Measurements from ENCODE around the gene SLC50A1. TPM values are rescaled to one million over a fixed set of nuclear protein-coding genes. Genes with fewer than 3 reads are reported as not detected.
"Not testable (repeated sequence)": the region's sequence is repeated elsewhere in the genome, so short reads cannot be mapped to it uniquely, and the experiment has no call there.

The SLC50A1 gene
- total RNA-seq, 2 donors from 2014 or later: 25.1 to 29.8 TPM

DNA sequence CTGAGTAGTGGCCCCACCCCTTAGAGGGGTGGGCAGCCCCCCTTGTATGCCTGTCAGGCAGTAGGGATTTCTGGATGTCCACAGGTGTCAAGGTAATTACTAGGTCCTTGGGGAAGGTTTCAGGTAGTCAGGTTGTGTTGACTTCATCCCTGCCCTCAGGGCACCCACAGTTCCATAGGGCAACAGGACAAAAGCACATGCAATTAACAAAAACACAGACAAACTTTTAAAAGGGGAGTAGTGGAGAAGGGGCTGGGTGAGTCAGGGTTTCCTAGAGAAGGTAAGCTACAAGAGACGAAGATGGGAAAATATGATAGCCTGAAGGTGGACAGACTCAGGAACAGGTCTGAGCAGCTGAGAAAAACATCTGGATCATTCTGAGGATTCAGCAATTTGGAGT is 23.3 kb downstream of the SLC50A1 start:
- Histone ChIP-seq H3K27me3 (ENCODE audit: control insufficient read depth, insufficient read depth, low read length, poor library complexity, severe bottlenecking) (peaks cover 10% of the 10 kb centered on the region), H3K4me3 (ENCODE audit: low read length) (no peak overlapping the region), H3K9me3 (ENCODE audit: control insufficient read depth, low read length) (no peaks in the 10 kb centered on the region), H3K9ac (ENCODE audit: extremely low read depth, low read length, poor library complexity, severe bottlenecking) (no peak overlapping the region), H3K27ac (ENCODE audit: low read depth, low read length) (no peak overlapping the region), H3K4me1 (ENCODE audit: control insufficient read depth, insufficient read depth, low read length) (no peaks in the 10 kb centered on the region), H3K36me3 (ENCODE audit: control insufficient read depth, insufficient read depth, low read length) (no peaks in the 10 kb centered on the region)
- DNase-seq: no peak
- no peak overlapping the region for H3K4me3 Mint-ChIP-seq
- peaks cover 25% of the 10 kb centered on the region for H3K27me3 Mint-ChIP-seq (ENCODE audit: insufficient read depth)
- H3K27ac Mint-ChIP-seq: no peak overlapping the region
- TF ChIP-seq, protein P1, sequence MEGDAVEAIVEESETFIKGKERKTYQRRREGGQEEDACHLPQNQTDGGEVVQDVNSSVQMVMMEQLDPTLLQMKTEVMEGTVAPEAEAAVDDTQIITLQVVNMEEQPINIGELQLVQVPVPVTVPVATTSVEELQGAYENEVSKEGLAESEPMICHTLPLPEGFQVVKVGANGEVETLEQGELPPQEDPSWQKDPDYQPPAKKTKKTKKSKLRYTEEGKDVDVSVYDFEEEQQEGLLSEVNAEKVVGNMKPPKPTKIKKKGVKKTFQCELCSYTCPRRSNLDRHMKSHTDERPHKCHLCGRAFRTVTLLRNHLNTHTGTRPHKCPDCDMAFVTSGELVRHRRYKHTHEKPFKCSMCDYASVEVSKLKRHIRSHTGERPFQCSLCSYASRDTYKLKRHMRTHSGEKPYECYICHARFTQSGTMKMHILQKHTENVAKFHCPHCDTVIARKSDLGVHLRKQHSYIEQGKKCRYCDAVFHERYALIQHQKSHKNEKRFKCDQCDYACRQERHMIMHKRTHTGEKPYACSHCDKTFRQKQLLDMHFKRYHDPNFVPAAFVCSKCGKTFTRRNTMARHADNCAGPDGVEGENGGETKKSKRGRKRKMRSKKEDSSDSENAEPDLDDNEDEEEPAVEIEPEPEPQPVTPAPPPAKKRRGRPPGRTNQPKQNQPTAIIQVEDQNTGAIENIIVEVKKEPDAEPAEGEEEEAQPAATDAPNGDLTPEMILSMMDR (conservative IDR thresholded peaks at IDR 0.05): no peak
- 75 to 76% methylated on average over 1 of the region's 1 CpG for WGBS, 2 experiments (ENCODE audit: insufficient coverage in 1 of 2, insufficient read length in 1 of 2)
- no peaks in the 10 kb centered on the region for H3K36me3 Mint-ChIP-seq (ENCODE audit: low read depth)
- H3K9me3 Mint-ChIP-seq: no peaks in the 10 kb centered on the region
- H3K4me1 Mint-ChIP-seq: no peaks in the 10 kb centered on the region

DNA sequence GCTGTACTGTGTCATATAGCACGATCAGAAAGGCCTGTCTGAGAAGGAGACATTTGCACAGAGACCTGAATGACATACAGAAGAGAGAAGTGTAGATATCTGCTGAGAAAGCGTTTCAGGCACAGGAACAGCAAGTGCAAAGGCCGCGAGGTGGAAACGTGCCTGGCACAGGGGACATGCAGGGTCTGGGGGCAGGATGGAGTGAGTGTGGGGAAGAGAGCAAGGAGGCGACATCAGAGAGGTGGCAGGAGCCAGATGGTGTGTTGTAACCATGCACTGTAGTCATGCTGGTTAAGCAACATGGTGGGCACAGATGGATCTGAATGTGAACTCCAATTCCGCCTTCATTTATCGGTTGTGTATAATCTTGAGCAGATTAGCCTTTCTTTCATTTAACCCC is 24.5 kb downstream of the SLC50A1 start:
- Histone ChIP-seq H3K4me1 (ENCODE audit: control insufficient read depth, insufficient read depth, low read length) (no peaks in the 10 kb centered on the region), H3K9me3 (ENCODE audit: control insufficient read depth, low read length) (no peaks in the 10 kb centered on the region), H3K4me3 (ENCODE audit: low read length) (no peak overlapping the region), H3K27ac (ENCODE audit: low read depth, low read length) (no peak overlapping the region), H3K36me3 (ENCODE audit: control insufficient read depth, insufficient read depth, low read length) (no peaks in the 10 kb centered on the region), H3K9ac (ENCODE audit: extremely low read depth, low read length, poor library complexity, severe bottlenecking) (no peak overlapping the region), H3K27me3 (ENCODE audit: control insufficient read depth, insufficient read depth, low read length, poor library complexity, severe bottlenecking) (peaks cover 9% of the 10 kb centered on the region)
- DNase-seq: no peak
- Mint-ChIP-seq H3K36me3 (ENCODE audit: low read depth) (no peaks in the 10 kb centered on the region), H3K4me3 (no peak overlapping the region), H3K9me3 (no peaks in the 10 kb centered on the region), H3K27me3 (ENCODE audit: insufficient read depth) (peaks cover 21% of the 10 kb centered on the region), H3K27ac (no peak overlapping the region), H3K4me1 (no peaks in the 10 kb centered on the region)
- TF ChIP-seq, protein P1 (conservative IDR thresholded peaks at IDR 0.05): no peak
- 91 to 95% methylated on average over 6 to 8 of the region's 8 CpGs for WGBS, 2 experiments (ENCODE audit: insufficient coverage in 1 of 2, insufficient read length in 1 of 2)

DNA sequence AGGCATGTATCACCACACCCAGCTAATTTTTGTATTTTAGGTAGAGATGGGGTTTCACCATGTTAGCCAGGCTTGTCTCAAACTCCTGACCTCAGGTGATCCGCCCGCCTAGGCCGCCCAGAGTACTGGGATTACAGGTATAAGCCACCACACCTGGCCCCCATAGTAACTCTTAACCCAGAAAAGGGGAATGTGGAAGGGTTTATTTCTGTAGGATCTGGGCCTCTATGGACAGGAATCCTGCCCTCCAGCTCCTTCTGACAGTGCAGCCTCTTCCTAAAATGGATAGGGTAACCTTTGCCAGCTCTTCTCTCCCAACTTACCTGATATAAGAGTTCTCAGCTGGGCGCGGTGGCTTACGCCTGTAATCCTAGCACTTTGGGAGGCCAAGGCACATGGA is 27.0 kb downstream of the SLC50A1 start:
- not testable (repeated sequence) for H3K4me1 ChIP-seq (ENCODE audit: control insufficient read depth, insufficient read depth, low read length); H3K9ac ChIP-seq (ENCODE audit: extremely low read depth, low read length, poor library complexity, severe bottlenecking); H3K9me3 Mint-ChIP-seq; H3K4me3 ChIP-seq (ENCODE audit: low read length); H3K9me3 ChIP-seq (ENCODE audit: control insufficient read depth, low read length); H3K36me3 Mint-ChIP-seq (ENCODE audit: low read depth); H3K27me3 ChIP-seq (ENCODE audit: control insufficient read depth, insufficient read depth, low read length, poor library complexity, severe bottlenecking); H3K4me1 Mint-ChIP-seq; H3K27ac ChIP-seq (ENCODE audit: low read depth, low read length); H3K4me3 Mint-ChIP-seq; H3K36me3 ChIP-seq (ENCODE audit: control insufficient read depth, insufficient read depth, low read length); DNase-seq; H3K27ac Mint-ChIP-seq
- 99% methylated on average over 6 of the region's 6 CpGs; no CpG with 5 or more reads in 1 of the 2 experiments for WGBS, 2 experiments (ENCODE audit: insufficient coverage in 1 of 2, insufficient read length in 1 of 2)
- peaks cover 14% of the 10 kb centered on the region for H3K27me3 Mint-ChIP-seq (ENCODE audit: insufficient read depth)

DNA sequence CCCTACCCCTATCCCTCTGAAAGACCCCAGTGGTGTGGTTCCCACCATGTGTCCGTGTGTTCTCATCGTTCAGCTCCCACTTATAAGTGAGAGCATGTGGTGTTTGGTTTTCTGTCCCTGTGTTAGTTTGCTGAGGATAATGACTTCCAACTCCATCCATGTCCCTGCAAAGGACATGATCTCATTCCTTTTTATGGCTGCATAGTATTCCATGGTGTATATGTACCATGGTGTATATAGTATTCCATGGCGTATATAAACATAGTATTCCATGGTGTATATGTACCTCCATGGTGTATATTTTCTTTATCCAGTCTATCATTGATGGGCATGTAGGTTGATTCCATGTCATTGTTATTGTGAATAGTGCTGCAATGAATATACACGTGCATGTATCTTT is 28.1 kb downstream of the SLC50A1 start:
- not testable (repeated sequence) for DNase-seq; H3K4me1 Mint-ChIP-seq; H3K4me1 ChIP-seq (ENCODE audit: control insufficient read depth, insufficient read depth, low read length); H3K27ac Mint-ChIP-seq; H3K4me3 ChIP-seq (ENCODE audit: low read length); H3K9me3 Mint-ChIP-seq; H3K27me3 ChIP-seq (ENCODE audit: control insufficient read depth, insufficient read depth, low read length, poor library complexity, severe bottlenecking); H3K9ac ChIP-seq (ENCODE audit: extremely low read depth, low read length, poor library complexity, severe bottlenecking); H3K9me3 ChIP-seq (ENCODE audit: control insufficient read depth, low read length); H3K36me3 Mint-ChIP-seq (ENCODE audit: low read depth); H3K36me3 ChIP-seq (ENCODE audit: control insufficient read depth, insufficient read depth, low read length); H3K27ac ChIP-seq (ENCODE audit: low read depth, low read length); H3K4me3 Mint-ChIP-seq
- H3K27me3 Mint-ChIP-seq (ENCODE audit: insufficient read depth): peaks cover 12% of the 10 kb centered on the region
- WGBS, 2 experiments (ENCODE audit: insufficient coverage in 1 of 2, insufficient read length in 1 of 2): 70 to 92% methylated on average over 2 to 4 of the region's 4 CpGs

DNA sequence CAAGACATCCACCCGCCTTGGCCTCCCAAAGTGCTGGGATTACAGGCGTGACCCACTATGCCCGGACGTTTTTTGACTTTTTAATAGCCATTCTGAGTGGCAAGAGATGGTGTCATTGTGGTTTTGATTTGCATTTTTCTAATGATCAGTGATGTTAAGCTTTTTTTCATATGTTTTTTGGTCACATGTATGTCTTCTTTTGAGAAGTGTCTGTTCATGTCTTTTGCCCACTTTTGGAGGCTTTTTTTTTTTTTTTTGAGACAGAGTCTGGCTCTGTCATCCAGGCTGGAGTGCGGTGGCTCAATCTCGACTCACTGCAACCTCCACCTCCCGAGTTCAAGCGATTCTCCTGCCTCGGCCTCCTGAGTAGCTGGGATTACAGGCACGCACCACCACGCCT is 29.0 kb downstream of the SLC50A1 start:
- H3K9ac ChIP-seq (ENCODE audit: extremely low read depth, low read length, poor library complexity, severe bottlenecking); H3K4me1 ChIP-seq (ENCODE audit: control insufficient read depth, insufficient read depth, low read length); H3K36me3 Mint-ChIP-seq (ENCODE audit: low read depth); H3K27ac Mint-ChIP-seq; H3K9me3 ChIP-seq (ENCODE audit: control insufficient read depth, low read length); H3K27me3 ChIP-seq (ENCODE audit: control insufficient read depth, insufficient read depth, low read length, poor library complexity, severe bottlenecking); H3K4me3 ChIP-seq (ENCODE audit: low read length); H3K9me3 Mint-ChIP-seq; H3K27ac ChIP-seq (ENCODE audit: low read depth, low read length); H3K4me1 Mint-ChIP-seq; H3K4me3 Mint-ChIP-seq; H3K27me3 Mint-ChIP-seq (ENCODE audit: insufficient read depth); H3K36me3 ChIP-seq (ENCODE audit: control insufficient read depth, insufficient read depth, low read length): not testable (repeated sequence)
- WGBS, 2 experiments (ENCODE audit: insufficient coverage in 1 of 2, insufficient read length in 1 of 2): 79 to 89% methylated on average over 6 to 9 of the region's 11 CpGs
- DNase-seq: peak; percentile 17
